Measurements from ENCODE around the gene PTPN11. TPM values are rescaled to one million over a fixed set of nuclear protein-coding genes. Genes with fewer than 3 reads are reported as not detected.

The PTPN11 gene
- polyA plus RNA-seq, 3 donors = 11.1 to 41.9 (median 28.8) TPM

GRCh38 chr12:112393328-112393727 is 25.4 kb upstream of the PTPN11 start:
- Mint-ChIP-seq H3K36me3 (no peaks in the 10 kb centered on the region), H3K9me3 (peaks cover 0 to 10% (median 5%) of the 10 kb centered on the region in 7 donors), H3K4me1 (no peaks in the 10 kb centered on the region), H3K27ac (no peak overlapping the region), H3K4me3 (no peak overlapping the region), H3K27me3 (ENCODE audit: low read depth in 3 of 3) (peaks cover 9 to 14% (median 13%) of the 10 kb centered on the region in 3 donors)
- Histone ChIP-seq H4K20me1 (ENCODE audit: insufficient read depth, low read length) (no peaks in the 10 kb centered on the region), H3K27ac (ENCODE audit: low read depth in 1 of 2, low read length in 2 of 2) (no peak overlapping the region), H2AFZ (ENCODE audit: insufficient read depth, low read depth, low read length, poor library complexity, severe bottlenecking) (no peak overlapping the region), H3K4me1 (ENCODE audit: control insufficient read depth in 1 of 2, insufficient read depth in 2 of 2, low read length in 2 of 2) (no peaks in the 10 kb centered on the region), H3K36me3 (replicated peaks in 1 of 2; ENCODE audit: control insufficient read depth in 1 of 2, insufficient read depth in 2 of 2, low read length in 2 of 2) (no peaks in the 10 kb centered on the region), H3K4me3 (replicated peaks in 1 of 3; ENCODE audit: low read depth in 2 of 3, low read length in 3 of 3) (no peak overlapping the region), H3K79me2 (ENCODE audit: insufficient read depth, low read length) (no peaks in the 10 kb centered on the region), H3K27me3 (ENCODE audit: control insufficient read depth in 2 of 2, insufficient read depth in 2 of 2, low read length in 2 of 2) (no peaks in the 10 kb centered on the region), H3K4me2 (replicated peaks; ENCODE audit: extremely low read depth, low read length, poor library complexity, severe bottlenecking) (no peak overlapping the region), H3K9ac (ENCODE audit: insufficient read depth, low read length, poor library complexity, severe bottlenecking) (no peak overlapping the region), H3K9me3 (replicated peaks in 1 of 2; ENCODE audit: control insufficient read depth in 1 of 2, insufficient read depth in 1 of 2, low read length in 2 of 2) (no peaks in the 10 kb centered on the region)
- TF ChIP-seq, protein P1, sequence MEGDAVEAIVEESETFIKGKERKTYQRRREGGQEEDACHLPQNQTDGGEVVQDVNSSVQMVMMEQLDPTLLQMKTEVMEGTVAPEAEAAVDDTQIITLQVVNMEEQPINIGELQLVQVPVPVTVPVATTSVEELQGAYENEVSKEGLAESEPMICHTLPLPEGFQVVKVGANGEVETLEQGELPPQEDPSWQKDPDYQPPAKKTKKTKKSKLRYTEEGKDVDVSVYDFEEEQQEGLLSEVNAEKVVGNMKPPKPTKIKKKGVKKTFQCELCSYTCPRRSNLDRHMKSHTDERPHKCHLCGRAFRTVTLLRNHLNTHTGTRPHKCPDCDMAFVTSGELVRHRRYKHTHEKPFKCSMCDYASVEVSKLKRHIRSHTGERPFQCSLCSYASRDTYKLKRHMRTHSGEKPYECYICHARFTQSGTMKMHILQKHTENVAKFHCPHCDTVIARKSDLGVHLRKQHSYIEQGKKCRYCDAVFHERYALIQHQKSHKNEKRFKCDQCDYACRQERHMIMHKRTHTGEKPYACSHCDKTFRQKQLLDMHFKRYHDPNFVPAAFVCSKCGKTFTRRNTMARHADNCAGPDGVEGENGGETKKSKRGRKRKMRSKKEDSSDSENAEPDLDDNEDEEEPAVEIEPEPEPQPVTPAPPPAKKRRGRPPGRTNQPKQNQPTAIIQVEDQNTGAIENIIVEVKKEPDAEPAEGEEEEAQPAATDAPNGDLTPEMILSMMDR (IDR thresholded peaks at IDR 0.05) = no peak
- WGBS (ENCODE audit: insufficient coverage) = 100% methylated on average over 1 of the region's 1 CpG
- DNase-seq = no peak
- intact Hi-C loops (cut with micrococcal nuclease) = no loop called here

DNA sequence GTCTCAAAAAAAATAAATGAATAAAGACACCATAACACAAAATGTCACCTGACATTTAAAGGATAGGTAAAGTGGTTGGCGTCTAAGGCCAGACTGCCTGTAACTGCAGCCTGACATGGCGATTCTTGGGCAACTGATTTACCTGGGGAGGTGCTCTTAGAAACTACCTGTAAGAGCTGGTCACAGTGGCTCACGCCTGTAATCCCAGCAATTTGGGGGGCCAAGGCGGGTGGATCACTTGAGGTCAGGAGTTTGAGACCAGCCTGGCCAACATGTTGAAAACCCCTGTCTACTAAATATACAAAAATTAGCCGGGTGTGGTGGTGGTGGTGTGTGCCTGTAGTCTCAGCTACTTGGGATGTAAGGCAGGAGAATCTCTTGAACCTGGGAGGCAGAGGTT is 17.7 kb upstream of the PTPN11 start:
- peaks cover 19% of the 10 kb centered on the region for H4K20me1 ChIP-seq (ENCODE audit: insufficient read depth, low read length)
- no peak overlapping the region for H3K27ac ChIP-seq (ENCODE audit: low read depth in 1 of 2, low read length in 2 of 2)
- no peak overlapping the region for H3K4me2 ChIP-seq (replicated peaks; ENCODE audit: extremely low read depth, low read length, poor library complexity, severe bottlenecking)
- TF ChIP-seq, protein P1 (IDR thresholded peaks at IDR 0.05) = no peak
- Mint-ChIP-seq H3K4me1 (no peaks in the 10 kb centered on the region), H3K27me3 (ENCODE audit: low read depth in 3 of 3) (peaks cover 1 to 7% (median 4%) of the 10 kb centered on the region in 3 donors), H3K27ac (no peak overlapping the region), H3K4me3 (no peak overlapping the region), H3K9me3 (no peaks in the 10 kb centered on the region), H3K36me3 (peaks cover 18 to 22% of the 10 kb centered on the region in 2 donors)
- peaks cover 19 to 21% of the 10 kb centered on the region in 2 donors for H3K36me3 ChIP-seq (replicated peaks in 1 of 2; ENCODE audit: control insufficient read depth in 1 of 2, insufficient read depth in 2 of 2, low read length in 2 of 2)
- intact Hi-C loops (cut with micrococcal nuclease) = no loop called here
- no peak overlapping the region for H3K4me3 ChIP-seq (replicated peaks in 1 of 3; ENCODE audit: low read depth in 2 of 3, low read length in 3 of 3)
- H3K27me3 ChIP-seq (ENCODE audit: control insufficient read depth in 2 of 2, insufficient read depth in 2 of 2, low read length in 2 of 2) = no peaks in the 10 kb centered on the region
- DNase-seq = no peak
- no peak overlapping the region for H2AFZ ChIP-seq (ENCODE audit: insufficient read depth, low read depth, low read length, poor library complexity, severe bottlenecking)
- 100% methylated on average over 3 of the region's 5 CpGs for WGBS (ENCODE audit: insufficient coverage)
- H3K4me1 ChIP-seq (ENCODE audit: control insufficient read depth in 1 of 2, insufficient read depth in 2 of 2, low read length in 2 of 2) = no peaks in the 10 kb centered on the region
- no peaks in the 10 kb centered on the region for H3K79me2 ChIP-seq (ENCODE audit: insufficient read depth, low read length)
- H3K9me3 ChIP-seq (replicated peaks in 1 of 2; ENCODE audit: control insufficient read depth in 1 of 2, insufficient read depth in 1 of 2, low read length in 2 of 2) = no peaks in the 10 kb centered on the region
- no peak overlapping the region for H3K9ac ChIP-seq (ENCODE audit: insufficient read depth, low read length, poor library complexity, severe bottlenecking)

All from CD14-positive monocyte (primary cell).